ENCODE data around the gene TRERF1.

TRERF1 gene

GRCh38 chr6:42419490-42420280 is 32.0 kb downstream of the TRERF1 start:
- no peak for DNase-seq

- DNase-seq, result no peak
Measured at GRCh38 chr6:42418724-42419123, 33.0 kb downstream of the TRERF1 start.

GRCh38 chr6:42417641-42418112 is 34.0 kb downstream of the TRERF1 start:
- peak; percentile 46 for DNase-seq

GRCh38 chr6:42411406-42411805 is 40.3 kb downstream of the TRERF1 start:
- no peak for DNase-seq

- DNase-seq, result no peak
Measured at GRCh38 chr6:42410861-42411260, 40.9 kb downstream of the TRERF1 start.

- peak; percentile 94 for DNase-seq
Measured at GRCh38 chr6:42409581-42409980, 42.1 kb downstream of the TRERF1 start.

GRCh38 chr6:42407379-42407778 is 44.3 kb downstream of the TRERF1 start:
- DNase-seq, result no peak

GRCh38 chr6:42406306-42407280 is 45.1 kb downstream of the TRERF1 start:
- DNase-seq, result no peak

- DNase-seq, result no peak
Measured at GRCh38 chr6:42405021-42405420, 46.7 kb downstream of the TRERF1 start.

- DNase-seq, result no peak
Measured at GRCh38 chr6:42404484-42404883, 47.2 kb downstream of the TRERF1 start.

GRCh38 chr6:42403831-42404230 is 47.9 kb downstream of the TRERF1 start:
- no peak for DNase-seq

GRCh38 chr6:42403421-42403820 is 48.3 kb downstream of the TRERF1 start:
- no peak for DNase-seq

- no peak for DNase-seq
Measured at GRCh38 chr6:42402184-42402583, 49.5 kb downstream of the TRERF1 start.

GRCh38 chr6:42401613-42401951 is 50.1 kb downstream of the TRERF1 start:
- DNase-seq, result no peak

GRCh38 chr6:42400886-42401612 is 50.7 kb downstream of the TRERF1 start:
- no peak for DNase-seq

GRCh38 chr6:42400061-42400760 is 51.5 kb downstream of the TRERF1 start:
- DNase-seq, result no peak

- no peak for DNase-seq
Measured at GRCh38 chr6:42396720-42397119, 55.0 kb downstream of the TRERF1 start.

- DNase-seq, result no peak
Measured at GRCh38 chr6:42394881-42395620, 56.7 kb downstream of the TRERF1 start.

GRCh38 chr6:42394151-42394550 is 57.6 kb downstream of the TRERF1 start:
- no peak for DNase-seq

- no peak for DNase-seq
Measured at GRCh38 chr6:42393339-42393738, 58.4 kb downstream of the TRERF1 start.

- DNase-seq, result no peak
Measured at GRCh38 chr6:42392833-42393232, 58.9 kb downstream of the TRERF1 start.

- DNase-seq, result no peak
Measured at GRCh38 chr6:42391441-42391840, 60.3 kb downstream of the TRERF1 start.
